OCI-LY7 (cell line): ENCODE measurements around the gene UBE4A. TPM values are rescaled to one million over a fixed set of nuclear protein-coding genes. Genes with fewer than 3 reads are reported as not detected.
A peak's percentile ranks its signal among the peaks of the same experiment; 100 is the strongest.

Experiments
- BruUV-seq: library from RNA; stranded (reverse); fragments of 400-500 nt; replicated peaks from 2 replicates; lab custom pipeline; 2021; lab: Mats Ljungman, UMichigan
- CTCF ChIA-PET: fragments of 300-600 bp; sonication (Branson Sonifier 250); formaldehyde crosslinking; loops from one replicate; lab custom pipeline; 2022; ENCODE audit warnings: antibody characterized with exemption; ENCODE audit not compliant: unreplicated experiment; lab: Charles Lee
- POLR2A ChIA-PET: fragments of 300-600 bp; sonication (Branson Sonifier 250); formaldehyde crosslinking; loops from one replicate; lab custom pipeline; 2022; ENCODE audit warnings: antibody characterized with exemption; lab: Charles Lee
- DNase-seq: peaks from one replicate; pipeline ENCODE4 v3.0.0-alpha.2; 2015; ENCODE audit warnings: low spot score
- H2AFZ ChIP-seq: fragments of 200-600 bp; sonication (generic), shearing (Covaris generic); 2 replicates; pipeline ENCODE4 v1.6.1; 2014; ENCODE audit warnings: mild to moderate bottlenecking, antibody characterized with exemption, low read length, moderate library complexity
- H3K27ac ChIP-seq: fragments of 200-600 bp; sonication (generic); 2 replicates; pipeline ENCODE4 v1.5.1; 2014; ENCODE audit warnings: mixed run types, low read depth, mild to moderate bottlenecking, moderate library complexity, low read length, inconsistent platforms; ENCODE audit not compliant: poor library complexity, severe bottlenecking
- H3K36me3 ChIP-seq: fragments of 200-600 bp; sonication (generic); 2 replicates; pipeline ENCODE4 v1.6.1; 2014; ENCODE audit warnings: mild to moderate bottlenecking, antibody characterized with exemption, low read length, moderate library complexity, mixed read lengths; ENCODE audit not compliant: insufficient read depth
- H3K4me1 ChIP-seq: fragments of 200-600 bp; sonication (generic); 2 replicates; pipeline ENCODE4 v1.5.1; 2014; ENCODE audit warnings: mild to moderate bottlenecking, low read length; ENCODE audit not compliant: insufficient read depth, poor library complexity, severe bottlenecking
- H3K4me2 ChIP-seq: fragments of 200-600 bp; sonication (generic); 2 replicates; pipeline ENCODE4 v1.6.1; 2014; ENCODE audit warnings: mild to moderate bottlenecking, low read length
- H3K4me3 ChIP-seq: fragments of 200-600 bp; sonication (generic); 2 replicates; pipeline ENCODE4 v1.5.1; 2014; ENCODE audit warnings: mild to moderate bottlenecking, low read depth, low read length; ENCODE audit not compliant: poor library complexity, severe bottlenecking
- H3K79me2 ChIP-seq: fragments of 200-600 bp; sonication (generic); 2 replicates; pipeline ENCODE4 v1.6.1; 2016; ENCODE audit warnings: low read depth, mild to moderate bottlenecking, low read length, moderate library complexity, mixed read lengths; ENCODE audit not compliant: insufficient read depth
- H3K9me2 ChIP-seq: fragments of 200-600 bp; sonication (generic); 2 replicates; pipeline ENCODE4 v1.6.1; 2016; ENCODE audit warnings: mild to moderate bottlenecking, low read length, mixed read lengths; ENCODE audit not compliant: insufficient read depth
- H3K9me3 ChIP-seq: fragments of 200-600 bp; sonication (generic); 2 replicates; pipeline ENCODE4 v1.6.1; 2014; ENCODE audit warnings: mild to moderate bottlenecking, mixed run types, low read length, mixed read lengths
- H4K20me1 ChIP-seq: fragments of 200-600 bp; sonication (generic); 2 replicates; pipeline ENCODE4 v1.6.1; 2014; ENCODE audit warnings: mild to moderate bottlenecking, antibody characterized with exemption, low read length, moderate library complexity, mixed read lengths; ENCODE audit not compliant: insufficient read depth
- CTCF ChIP-seq: fragments of 200-600 bp; sonication (generic); conservative IDR thresholded peaks from 2 replicates; pipeline ENCODE4 v1.5.1; 2014; ENCODE audit warnings: mild to moderate bottlenecking, antibody characterized with exemption, low read length, moderate library complexity, mixed read lengths
- EZH2phosphoT487 ChIP-seq: fragments of 200-600 bp; sonication (generic); IDR thresholded peaks from 2 replicates; pipeline ENCODE4 v1.6.1; 2018; ENCODE audit warnings: low read depth, borderline replicate concordance, mild to moderate bottlenecking, mixed run types, antibody characterized with exemption, low read length, moderate library complexity, mixed read lengths
- intact Hi-C: fragments of 100-400 bp; cut with micrococcal nuclease; formaldehyde crosslinking; loops from one replicate; pipeline ENCODE4 v1.10.0; 2022; ENCODE audit not compliant: unreplicated experiment
- total RNA-seq, 2 experiments: library from RNA; depleted of rRNA in 1 of 2; stranded (reverse); fragments of >200 nt in 1 of 2; shearing (Covaris generic) in 1 of 2; gene quantifications; 2 replicates each; pipeline ENCODE4 v1.2.3, GENCODE V29; 2014 to 2022

The UBE4A gene
- total RNA-seq, 2 experiments from 2014 or later: 28.0 to 38.4 TPM

GRCh38 chr11:118435290-118435892 lies 76.0 kb downstream of the UBE4A start:
- ChIA-PET POLR2A (interaction anchor here (0.8 to 1.8 kb wide), 11 partner anchors 8 to 137 kb away, joined by 3 to 14 read pairs (median 4); partner anchors contain the start of gene ARCN1), CTCF (interaction anchor here (0.6 kb wide), 1 partner anchor 586 kb away, joined by 3 read pairs; no protein-coding TSS in a partner anchor)
- Histone ChIP-seq H3K79me2 (peaks cover 38% of the 10 kb centered on the region), H3K9me3 (no peaks in the 10 kb centered on the region), H3K27ac (peak overlapping the region; percentile 93), H4K20me1 (peaks cover 19% of the 10 kb centered on the region), H3K4me3 (peak overlapping the region; percentile 87), H2AFZ (peak overlapping the region; percentile 72), H3K36me3 (peaks cover 17% of the 10 kb centered on the region; the same call in 1 of the 2 replicates), H3K4me1 (peaks cover 33% of the 10 kb centered on the region), H3K9me2 (no peaks in the 10 kb centered on the region), H3K4me2 (peak overlapping the region; percentile 95)
- BruUV-seq: no TSS peak
- DNase-seq: peak; percentile 97
- TF ChIP-seq EZH2phosphoT487 (no peak), CTCF (no peak; the same call in 1 of the 2 replicates)
- intact Hi-C loops: loop anchor here (1.0 to 5.0 kb wide), 4 partner anchors 34 to 428 kb away; partner anchors contain the start of genes ARCN1 and ATP5MG

GRCh38 chr11:118435893-118436624 lies 76.7 kb downstream of the UBE4A start, which contains the start of gene KMT2A:
Gene KMT2A, plus strand, starts transcription at chr11:118436492. Its CDS starts 21 bp downstream, at chr11:118436513.
- ChIA-PET CTCF (no interaction called here), POLR2A (interaction anchor here (0.6 to 1.8 kb wide), 11 partner anchors 8 to 491 kb away, joined by 3 to 14 read pairs (median 4); no protein-coding TSS in a partner anchor)
- Histone ChIP-seq H3K79me2 (peaks cover 45% of the 10 kb centered on the region), H2AFZ (peak within 1 kb of the TSS; percentile 72), H3K4me3 (peak within 1 kb of the TSS; percentile 87), H3K4me1 (peaks cover 40% of the 10 kb centered on the region), H3K4me2 (peak within 1 kb of the TSS; percentile 95), H3K9me2 (no peaks in the 10 kb centered on the region), H3K36me3 (peaks cover 23% of the 10 kb centered on the region), H3K9me3 (no peaks in the 10 kb centered on the region), H4K20me1 (peaks cover 26% of the 10 kb centered on the region), H3K27ac (peak within 1 kb of the TSS; percentile 93)
- intact Hi-C loops: loop anchor here (1.0 to 5.0 kb wide), 5 partner anchors 35 to 429 kb away; partner anchors contain the start of genes ARCN1, ATP5MG and TMEM25
- no peak for TF ChIP-seq EZH2phosphoT487
- no peak; the same call in 1 of the 2 replicates for TF ChIP-seq CTCF
- peak; percentile 97 for DNase-seq
- BruUV-seq: no TSS peak
